GM21717 (cell line): ENCODE measurements around the gene GPD1.
"Not testable (repeated sequence)": the region's sequence is repeated elsewhere in the genome, so short reads cannot be mapped to it uniquely, and the experiment has no call there.

Experiments used
- ATAC-seq: cut with Tn5 transposase; IDR thresholded peaks from one replicate; pipeline ENCODE4 v1.9.1; 2021; ENCODE audit warnings: mild to moderate bottlenecking, moderate library complexity; ENCODE audit not compliant: unreplicated experiment

GPD1 gene

GRCh38 chr12:50120521-50120920, 16.7 kb downstream of the GPD1 start:
- no peak for ATAC-seq

GRCh38 chr12:50120953-50121352, 17.1 kb downstream of the GPD1 start:
- ATAC-seq: no peak

GRCh38 chr12:50121641-50122040, 17.8 kb downstream of the GPD1 start:
- no peak for ATAC-seq

- ATAC-seq: no peak
These were observed 19.4 kb downstream of the GPD1 start for GRCh38 chr12:50123203-50123602.

- ATAC-seq: no peak
These were observed 23.7 kb downstream of the GPD1 start for GRCh38 chr12:50127546-50127945.

- ATAC-seq: no peak
These were observed 25.5 kb downstream of the GPD1 start for GRCh38 chr12:50129290-50129689.

- ATAC-seq: no peak
These were observed 28.8 kb downstream of the GPD1 start for GRCh38 chr12:50132505-50133135.

GRCh38 chr12:50142993-50143392, 39.2 kb downstream of the GPD1 start:
- no peak for ATAC-seq

- no peak for ATAC-seq
These were observed 41.6 kb downstream of the GPD1 start for GRCh38 chr12:50145439-50145838.

GRCh38 chr12:50147281-50147680, 43.5 kb downstream of the GPD1 start:
- no peak for ATAC-seq

GRCh38 chr12:50148011-50148410, 44.2 kb downstream of the GPD1 start:
- ATAC-seq: not testable (repeated sequence)

- ATAC-seq: no peak
These were observed 45.5 kb downstream of the GPD1 start for GRCh38 chr12:50149311-50149710.

GRCh38 chr12:50151047-50151687, 47.4 kb downstream of the GPD1 start:
- ATAC-seq: no peak

- not testable (repeated sequence) for ATAC-seq
These were observed 51.1 kb downstream of the GPD1 start for GRCh38 chr12:50154947-50155346.

- ATAC-seq: no peak
These were observed 52.8 kb downstream of the GPD1 start for GRCh38 chr12:50156641-50157040.

- ATAC-seq: no peak
These were observed 53.5 kb downstream of the GPD1 start for GRCh38 chr12:50157259-50157658.

- no peak for ATAC-seq
These were observed 56.8 kb downstream of the GPD1 start for GRCh38 chr12:50160643-50161042.
